Measurements from ENCODE around the gene CC2D1A. TPM values are rescaled to one million over a fixed set of nuclear protein-coding genes. Genes with fewer than 3 reads are reported as not detected.

The CC2D1A gene
- total RNA-seq, 2 donors from 2014 or later, result 35.5 to 52.1 TPM

DNA sequence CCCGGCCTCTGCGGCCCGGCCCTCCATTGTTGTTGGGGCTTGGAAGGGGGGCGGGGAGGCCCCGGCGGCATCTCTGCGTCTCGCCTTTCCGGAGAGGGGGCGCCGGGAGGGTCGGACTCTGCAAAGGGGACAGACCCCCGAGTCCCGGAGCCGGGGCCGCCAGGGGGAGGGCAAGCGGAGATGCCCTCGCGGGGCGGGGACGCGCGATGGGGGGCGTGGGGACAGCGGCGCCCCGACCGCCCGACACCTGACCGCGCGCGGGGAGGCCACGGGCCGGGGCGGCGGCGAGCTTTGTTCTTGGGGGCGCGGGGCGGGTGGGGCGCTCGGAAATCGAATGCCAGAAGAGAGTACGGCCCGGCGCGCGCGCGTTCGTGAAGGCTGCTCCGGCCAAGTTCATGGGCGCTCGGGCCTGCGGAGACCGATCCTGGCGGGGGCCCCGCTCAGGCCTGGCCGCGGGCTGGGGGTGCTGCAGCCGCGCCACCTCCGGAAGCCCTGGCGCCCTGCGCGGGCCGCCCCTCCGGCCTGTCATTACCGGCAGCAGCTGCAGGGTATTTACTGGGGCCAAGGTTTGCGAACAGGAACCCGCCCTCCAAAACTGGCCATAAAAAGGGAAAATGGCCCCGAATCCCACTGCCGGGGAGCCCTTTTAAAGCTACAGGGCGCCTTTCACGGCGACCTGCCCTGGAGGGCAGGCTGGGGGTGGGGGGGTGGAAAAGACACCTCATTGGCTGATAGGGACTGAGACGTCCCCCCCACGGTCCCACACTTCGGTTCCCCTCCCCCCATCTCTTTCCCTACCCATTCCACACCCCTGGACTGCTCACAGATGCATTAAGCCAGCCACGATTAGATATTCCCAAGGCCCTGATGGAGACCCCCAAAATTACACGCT lies 40.2 kb upstream of the CC2D1A start:
- intact Hi-C loops (cut with DNase I), result loop anchor here (5.0 kb wide), 1 partner anchor 269 kb away; no protein-coding TSS in a partner anchor
- peak in 2 of 4 donors; percentile 46 to 48 for DNase-seq
- peak; percentile 10 for ATAC-seq
- Histone ChIP-seq H3K27ac (peak overlapping the region in 2 of 4 donors; percentile 4 to 56), H3K9me3 (no peaks in the 10 kb centered on the region), H3K36me3 (replicated peaks in 1 of 2; ENCODE audit: insufficient read depth in 1 of 2, low read depth in 2 of 2) (no peaks in the 10 kb centered on the region), H3K27me3 (no peaks in the 10 kb centered on the region), H3K4me1 (peaks cover 27% of the 10 kb centered on the region), H3K4me3 (peak overlapping the region; percentile 0 to 24)
- 2 to 11% methylated on average over 6 to 47 of the region's 82 CpGs for WGBS, 2 donors
- TF ChIP-seq POLR2A (IDR thresholded peaks at IDR 0.05), result peak in 2 of 3 donors; percentile 14 to 23
- TF ChIP-seq, protein P1, sequence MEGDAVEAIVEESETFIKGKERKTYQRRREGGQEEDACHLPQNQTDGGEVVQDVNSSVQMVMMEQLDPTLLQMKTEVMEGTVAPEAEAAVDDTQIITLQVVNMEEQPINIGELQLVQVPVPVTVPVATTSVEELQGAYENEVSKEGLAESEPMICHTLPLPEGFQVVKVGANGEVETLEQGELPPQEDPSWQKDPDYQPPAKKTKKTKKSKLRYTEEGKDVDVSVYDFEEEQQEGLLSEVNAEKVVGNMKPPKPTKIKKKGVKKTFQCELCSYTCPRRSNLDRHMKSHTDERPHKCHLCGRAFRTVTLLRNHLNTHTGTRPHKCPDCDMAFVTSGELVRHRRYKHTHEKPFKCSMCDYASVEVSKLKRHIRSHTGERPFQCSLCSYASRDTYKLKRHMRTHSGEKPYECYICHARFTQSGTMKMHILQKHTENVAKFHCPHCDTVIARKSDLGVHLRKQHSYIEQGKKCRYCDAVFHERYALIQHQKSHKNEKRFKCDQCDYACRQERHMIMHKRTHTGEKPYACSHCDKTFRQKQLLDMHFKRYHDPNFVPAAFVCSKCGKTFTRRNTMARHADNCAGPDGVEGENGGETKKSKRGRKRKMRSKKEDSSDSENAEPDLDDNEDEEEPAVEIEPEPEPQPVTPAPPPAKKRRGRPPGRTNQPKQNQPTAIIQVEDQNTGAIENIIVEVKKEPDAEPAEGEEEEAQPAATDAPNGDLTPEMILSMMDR (IDR thresholded peaks at IDR 0.05), result no peak

DNA sequence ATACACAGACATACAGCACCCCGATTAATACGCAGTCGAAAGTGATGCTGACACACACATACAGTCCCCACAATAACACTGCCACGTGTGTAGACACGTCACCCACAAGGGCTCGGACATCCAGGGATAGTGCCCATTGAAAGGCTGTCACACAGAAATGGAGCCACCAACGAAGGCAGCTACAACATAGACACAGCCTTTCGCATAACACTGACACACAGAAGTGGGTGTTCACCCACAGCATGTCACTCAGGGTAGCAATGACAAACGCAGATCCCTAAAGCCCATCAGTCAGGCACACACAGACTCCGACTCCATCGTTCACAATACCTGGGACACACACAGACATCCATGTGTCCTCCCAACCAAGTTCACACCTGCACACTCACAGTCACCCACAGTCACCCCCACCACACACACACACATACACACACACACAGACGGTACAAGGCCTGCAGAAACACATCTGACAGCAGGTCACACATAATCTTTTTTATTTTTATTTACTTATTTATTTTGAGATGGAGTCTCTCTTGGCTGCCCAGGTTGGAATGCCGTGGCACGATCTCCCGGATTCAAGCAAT lies 39.4 kb upstream of the CC2D1A start:
- Histone ChIP-seq H3K9me3 (no peaks in the 10 kb centered on the region), H3K36me3 (replicated peaks in 1 of 2; ENCODE audit: insufficient read depth in 1 of 2, low read depth in 2 of 2) (no peaks in the 10 kb centered on the region), H3K27ac (no peak overlapping the region), H3K4me3 (no peak overlapping the region), H3K27me3 (no peaks in the 10 kb centered on the region), H3K4me1 (peaks cover 22% of the 10 kb centered on the region)
- ATAC-seq, result no peak
- WGBS, 2 donors, result 71 to 82% methylated on average over 11 to 15 of the region's 15 CpGs
- TF ChIP-seq, protein P1 (IDR thresholded peaks at IDR 0.05), result no peak
- no peak for TF ChIP-seq POLR2A (IDR thresholded peaks at IDR 0.05)
- DNase-seq, result no peak
- intact Hi-C loops (cut with DNase I), result loop anchor here (5.0 kb wide), 1 partner anchor 269 kb away; no protein-coding TSS in a partner anchor

DNA sequence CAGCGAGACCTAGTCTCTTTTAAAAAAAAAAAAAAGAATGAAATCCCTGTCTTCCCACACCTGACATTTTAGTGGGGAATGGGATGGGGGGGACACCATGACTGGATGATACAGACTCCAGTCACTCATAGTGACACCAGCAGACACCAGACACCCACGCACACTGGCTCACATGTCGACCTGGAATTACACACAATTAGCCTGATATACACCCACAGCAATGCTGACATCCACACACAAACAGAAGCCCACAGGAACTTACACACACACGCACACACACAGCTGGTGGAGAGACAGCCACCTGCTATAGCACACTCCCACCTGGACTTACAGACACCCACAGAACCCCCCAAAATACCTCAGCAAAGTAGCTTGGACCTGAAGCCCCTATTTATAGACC lies 37.3 kb upstream of the CC2D1A start:
- Histone ChIP-seq H3K9me3 (no peaks in the 10 kb centered on the region), H3K27ac (no peak overlapping the region), H3K4me1 (peaks cover 28% of the 10 kb centered on the region), H3K27me3 (no peaks in the 10 kb centered on the region), H3K36me3 (replicated peaks in 1 of 2; ENCODE audit: insufficient read depth in 1 of 2, low read depth in 2 of 2) (no peaks in the 10 kb centered on the region), H3K4me3 (no peak overlapping the region)
- intact Hi-C loops (cut with DNase I), result loop anchor here (5.0 kb wide), 1 partner anchor 271 kb away; no protein-coding TSS in a partner anchor
- TF ChIP-seq, protein P1 (IDR thresholded peaks at IDR 0.05), result no peak
- no peak for TF ChIP-seq POLR2A (IDR thresholded peaks at IDR 0.05)
- WGBS, 2 donors, result 75 to 83% methylated on average over 3 to 4 of the region's 4 CpGs
- DNase-seq (no peak), ATAC-seq (no peak)

DNA sequence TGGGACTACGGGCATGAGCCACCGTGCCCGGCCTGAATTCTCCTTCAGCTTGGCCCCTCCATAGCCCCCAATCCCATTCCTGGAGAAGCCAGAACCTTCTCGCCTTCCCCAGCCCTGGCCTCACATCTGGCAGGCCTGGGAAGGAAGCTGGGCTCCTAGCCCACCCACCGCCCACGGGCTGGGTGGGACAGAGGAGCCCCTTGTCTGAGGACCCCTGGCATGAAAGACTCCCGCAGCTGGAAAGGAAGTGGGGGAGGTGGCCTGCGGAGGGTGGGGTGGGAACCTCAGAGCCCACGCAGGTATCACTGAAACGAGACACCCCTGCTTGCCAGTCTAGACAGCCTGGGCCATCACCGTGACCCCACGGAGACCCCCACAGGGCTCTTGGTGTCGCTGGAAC lies 36.7 kb upstream of the CC2D1A start:
- Histone ChIP-seq H3K27ac (no peak overlapping the region), H3K9me3 (no peaks in the 10 kb centered on the region), H3K36me3 (replicated peaks in 1 of 2; ENCODE audit: insufficient read depth in 1 of 2, low read depth in 2 of 2) (no peaks in the 10 kb centered on the region), H3K4me1 (peaks cover 26% of the 10 kb centered on the region), H3K27me3 (no peaks in the 10 kb centered on the region), H3K4me3 (no peak overlapping the region)
- intact Hi-C loops (cut with DNase I), result loop anchor here (5.0 kb wide), 1 partner anchor 272 kb away; no protein-coding TSS in a partner anchor
- DNase-seq (no peak), ATAC-seq (no peak)
- no peak for TF ChIP-seq POLR2A (IDR thresholded peaks at IDR 0.05)
- TF ChIP-seq, protein P1 (IDR thresholded peaks at IDR 0.05), result no peak
- WGBS, 2 donors, result 80 to 82% methylated on average over 7 to 13 of the region's 13 CpGs

Measured in body of pancreas (tissue), 4 donors.